NCI-H1092 (cell line): Measurements from ENCODE around the gene REELD1.

Experiments used
- DNase-seq: peaks from one replicate; lab custom pipeline; 2025; lab: John Stamatoyannopoulos, UW

The REELD1 gene

DNA sequence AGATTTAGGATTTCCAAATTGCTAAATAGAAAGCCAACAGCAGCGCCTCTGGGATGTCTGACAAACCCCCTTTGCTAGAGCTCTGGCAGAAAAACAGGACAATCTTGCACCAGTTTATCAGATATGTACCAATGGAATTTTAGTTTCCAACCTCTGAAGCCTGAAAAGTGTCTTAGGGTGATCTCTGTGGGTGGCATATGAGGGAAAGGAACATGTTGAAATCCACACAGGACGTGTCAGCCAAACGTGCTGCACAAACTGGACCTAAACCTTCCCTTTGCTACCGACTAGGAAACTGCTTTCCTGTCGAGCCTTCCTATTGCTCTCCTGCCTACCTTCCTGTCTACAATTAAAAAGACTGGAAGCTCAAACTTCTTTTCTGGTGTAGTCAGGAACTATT, 53.5 kb downstream of the REELD1 start:
- DNase-seq: no peak

DNA sequence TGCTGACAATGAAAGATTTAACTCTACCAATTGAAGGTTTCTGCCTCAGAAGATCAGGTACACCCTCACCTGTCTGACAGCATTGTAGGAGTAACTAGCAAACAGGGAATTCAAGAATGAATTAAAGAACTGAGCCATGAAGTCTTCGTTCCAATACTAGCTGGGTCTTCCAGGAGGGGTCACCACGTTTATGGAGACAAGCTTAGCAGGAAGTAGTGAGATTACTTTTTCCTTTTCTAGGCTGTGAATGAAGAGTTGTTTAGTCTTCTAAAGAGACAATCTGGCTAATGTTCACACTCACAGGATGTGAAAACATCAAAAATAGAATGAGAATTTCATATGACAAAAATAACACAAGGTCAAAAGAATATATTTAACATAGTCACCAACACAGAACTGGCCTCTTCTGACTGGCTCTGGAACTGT, 54.9 kb downstream of the REELD1 start:
- no peak for DNase-seq

DNA sequence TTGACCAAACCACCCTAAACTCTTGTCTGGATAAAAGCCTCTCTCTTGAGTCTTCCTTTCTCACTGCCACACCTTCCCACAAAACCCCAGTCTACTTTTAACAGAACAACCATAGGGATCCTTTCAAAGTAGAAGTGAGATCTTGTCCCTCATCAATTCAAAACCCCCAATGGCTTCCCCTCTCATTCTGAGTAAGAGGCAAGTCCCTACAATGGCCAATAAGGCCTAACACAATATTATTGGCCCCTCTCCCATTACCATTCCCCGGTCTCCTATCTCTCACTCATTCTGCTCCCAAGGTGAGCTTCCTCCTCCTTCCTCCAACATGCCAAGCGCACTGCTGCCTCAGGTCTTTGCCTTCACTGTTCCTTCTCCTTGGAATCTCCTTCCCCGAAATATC, 57.1 kb downstream of the REELD1 start:
- no peak for DNase-seq

DNA sequence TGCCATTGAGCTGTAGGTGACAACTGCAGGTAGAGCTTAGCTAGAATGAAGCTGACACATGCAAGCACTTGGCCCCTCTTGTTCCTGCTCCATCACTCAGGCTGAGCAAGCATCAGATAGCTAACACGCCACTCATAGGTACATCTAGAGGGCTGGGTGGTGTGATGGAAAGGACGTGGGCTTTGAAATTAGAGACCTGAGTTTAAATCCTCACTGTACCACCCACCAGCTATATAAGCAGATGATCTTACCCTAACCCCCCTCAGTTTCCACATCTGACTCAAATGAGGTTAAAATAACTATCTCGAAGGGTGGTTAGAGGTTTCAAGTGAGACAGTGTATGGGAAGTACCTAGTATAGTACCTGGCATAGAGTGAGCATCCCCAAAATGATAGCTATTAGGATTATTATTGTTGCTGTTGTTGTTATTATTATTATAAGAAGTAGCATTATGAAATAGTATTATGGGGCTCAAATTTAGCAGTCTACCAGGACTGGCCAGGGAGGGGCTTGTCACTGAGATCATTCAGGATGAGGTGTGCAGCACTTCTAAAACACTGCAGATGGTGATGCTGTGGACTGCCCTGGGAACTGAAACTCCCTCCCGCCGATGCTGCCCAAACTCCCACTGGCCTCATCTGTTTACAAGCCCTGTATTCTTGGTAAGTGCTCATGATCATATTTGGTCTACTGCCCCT, 59.0 kb downstream of the REELD1 start:
- no peak for DNase-seq

DNA sequence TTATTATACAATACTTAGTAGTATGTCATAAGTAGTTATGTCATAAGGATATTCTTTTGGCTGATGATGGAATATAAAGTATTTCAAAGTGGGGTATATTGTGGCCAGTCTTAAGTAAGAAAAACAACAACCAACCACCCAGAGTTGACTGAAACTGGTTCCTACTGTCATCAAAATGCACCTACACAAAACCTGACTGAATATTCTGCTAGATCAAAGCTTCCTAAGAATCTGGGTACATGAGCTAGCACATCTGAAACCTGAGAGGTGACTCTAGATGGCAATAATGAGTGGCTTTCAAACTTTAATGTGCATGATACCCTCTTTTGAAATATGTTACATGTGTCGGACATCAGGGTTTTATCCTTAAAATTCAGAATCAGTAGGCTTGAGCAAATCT, 60.4 kb downstream of the REELD1 start:
- no peak for DNase-seq

DNA sequence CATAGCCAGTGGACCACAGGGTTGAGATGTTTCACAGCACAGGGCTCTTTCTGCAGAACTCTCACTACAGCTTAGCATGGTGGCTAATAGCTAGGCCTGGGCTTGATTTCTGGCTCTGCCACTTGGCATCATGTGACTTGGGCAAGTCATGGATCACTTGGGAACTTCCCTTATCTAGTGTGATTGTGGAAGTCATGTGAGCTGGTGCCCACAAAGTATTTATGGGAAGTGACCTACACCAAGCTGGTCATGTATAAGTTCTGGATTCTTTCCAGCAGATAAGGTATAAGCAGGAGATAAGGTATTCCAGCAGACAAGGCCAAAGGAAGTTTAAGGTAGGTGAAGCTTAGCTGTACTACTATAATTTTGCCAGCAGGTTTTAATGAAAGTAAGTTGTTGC, 61.0 kb downstream of the REELD1 start:
- DNase-seq: no peak

DNA sequence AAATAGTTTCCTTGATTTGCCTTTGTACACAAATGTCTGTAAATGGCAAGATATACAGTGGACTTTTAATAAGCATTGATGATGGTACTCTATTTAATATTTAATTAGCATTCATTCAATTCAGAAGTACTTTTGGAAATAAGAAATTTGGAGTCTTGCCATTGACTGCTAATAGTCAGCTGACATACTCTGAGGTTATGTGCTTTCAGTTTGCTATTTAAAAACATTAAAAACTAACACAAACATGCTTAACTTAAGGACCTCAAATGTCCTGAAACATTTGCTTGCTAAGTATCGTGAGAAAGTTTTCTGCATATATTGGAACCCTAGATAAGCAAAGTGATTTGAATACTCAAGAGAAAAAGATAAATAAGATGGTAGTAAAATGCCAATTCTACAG, 64.6 kb downstream of the REELD1 start:
- no peak for DNase-seq
